ENCODE measurements around the gene ATXN10. TPM values are rescaled to one million over a fixed set of nuclear protein-coding genes. Genes with fewer than 3 reads are reported as not detected.
"Not testable (repeated sequence)": the region's sequence is repeated elsewhere in the genome, so short reads cannot be mapped to it uniquely, and the experiment has no call there.

Gene ATXN10
- total RNA-seq, 4 donors from 2014 or later: 79.0 to 152 (median 88.3) TPM

DNA sequence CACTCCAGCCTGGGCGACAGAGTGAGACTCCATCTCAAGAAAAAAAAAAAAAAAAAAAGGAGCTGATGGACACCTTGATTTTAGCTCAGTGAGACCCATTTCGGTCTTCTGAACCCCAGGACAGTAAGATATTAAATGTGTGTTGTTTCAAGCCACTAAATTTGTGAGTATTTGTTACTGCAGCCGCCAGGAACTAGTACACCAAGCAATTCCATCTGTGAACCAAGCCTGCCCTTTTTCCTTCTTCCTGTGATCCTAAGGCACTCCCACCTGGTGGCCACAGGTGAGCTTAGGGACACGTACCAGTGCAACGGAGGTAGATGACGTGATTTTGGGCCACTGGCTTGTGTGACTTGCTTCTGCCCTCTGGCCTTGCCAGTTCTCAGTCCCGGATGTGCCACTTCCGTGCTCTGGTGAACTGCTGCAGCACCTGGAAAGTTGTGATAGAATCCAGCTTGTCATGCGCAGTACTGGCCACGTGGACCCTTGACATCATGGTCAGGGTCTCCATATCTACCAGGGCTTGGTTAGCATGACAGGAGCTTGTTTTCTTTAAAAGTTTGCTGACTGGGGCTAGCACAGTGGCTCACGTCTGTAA, 19.6 kb upstream of the ATXN10 start:
- H3K4me1 ChIP-seq: no peaks in the 10 kb centered on the region
- H3K9me3 ChIP-seq: no peaks in the 10 kb centered on the region
- intact Hi-C loops (cut with DNase I): no loop called here
- H3K36me3 ChIP-seq: no peaks in the 10 kb centered on the region
- 81 to 93% methylated on average over 3 to 10 of the region's 11 CpGs for WGBS, 2 donors
- H3K27ac ChIP-seq: no peak overlapping the region
- no peak overlapping the region for H3K4me3 ChIP-seq
- TF ChIP-seq POLR2A (IDR thresholded peaks at IDR 0.05) (no peak), CTCF (IDR thresholded peaks at IDR 0.05) (no peak)
- DNase-seq: no peak
- peaks cover 0 to 11% (median 0%) of the 10 kb centered on the region in 4 donors for H3K27me3 ChIP-seq

- no peak for DNase-seq
- Histone ChIP-seq H3K27ac (no peak overlapping the region), H3K9me3 (no peaks in the 10 kb centered on the region), H3K4me1 (no peaks in the 10 kb centered on the region), H3K36me3 (no peaks in the 10 kb centered on the region), H3K27me3 (peaks cover 0 to 6% (median 0%) of the 10 kb centered on the region in 4 donors), H3K4me3 (no peak overlapping the region)
- TF ChIP-seq CTCF (IDR thresholded peaks at IDR 0.05) (no peak), POLR2A (IDR thresholded peaks at IDR 0.05) (no peak)
- intact Hi-C loops (cut with DNase I): no loop called here
- 97 to 98% methylated on average over 2 of the region's 2 CpGs for WGBS, 2 donors
Observed at GRCh38 chr22:45656577-45656976, 15.1 kb upstream of the ATXN10 start.

DNA sequence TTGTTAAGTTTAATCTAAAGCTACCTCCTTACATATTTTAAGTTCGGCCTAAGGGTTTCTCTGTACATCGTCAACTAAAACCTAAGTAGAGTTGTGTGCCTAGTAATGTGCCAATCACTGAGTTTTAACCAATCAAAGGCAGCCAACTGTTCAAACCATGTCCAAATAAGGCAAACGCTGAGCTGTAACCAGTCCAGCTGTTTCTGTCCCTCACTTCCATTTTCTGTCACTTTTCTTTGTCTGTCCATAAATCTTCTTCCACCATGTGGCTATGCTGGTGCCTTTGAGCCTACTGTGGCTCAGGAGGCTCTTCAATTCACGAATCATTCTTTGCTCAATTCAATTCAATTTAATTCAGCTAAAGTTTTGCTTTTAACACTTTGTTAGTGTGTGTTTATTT, 13.9 kb upstream of the ATXN10 start:
- H3K4me1 ChIP-seq: no peaks in the 10 kb centered on the region
- no peaks in the 10 kb centered on the region for H3K27me3 ChIP-seq
- TF ChIP-seq POLR2A (IDR thresholded peaks at IDR 0.05) (no peak), CTCF (IDR thresholded peaks at IDR 0.05) (no peak)
- H3K9me3 ChIP-seq: no peaks in the 10 kb centered on the region
- no peak overlapping the region for H3K27ac ChIP-seq
- no peak for DNase-seq
- intact Hi-C loops (cut with DNase I): no loop called here
- 74 to 75% methylated on average over 4 of the region's 4 CpGs for WGBS, 2 donors
- H3K4me3 ChIP-seq: no peak overlapping the region
- H3K36me3 ChIP-seq: no peaks in the 10 kb centered on the region

GRCh38 chr22:45664136-45664646, 7.4 kb upstream of the ATXN10 start:
- Histone ChIP-seq H3K36me3 (no peaks in the 10 kb centered on the region), H3K4me1 (no peaks in the 10 kb centered on the region), H3K27ac (no peak overlapping the region), H3K27me3 (no peaks in the 10 kb centered on the region), H3K4me3 (no peak overlapping the region), H3K9me3 (peaks cover 0 to 4% (median 0%) of the 10 kb centered on the region in 3 donors)
- TF ChIP-seq CTCF (IDR thresholded peaks at IDR 0.05) (no peak), POLR2A (IDR thresholded peaks at IDR 0.05) (no peak)
- intact Hi-C loops (cut with DNase I): no loop called here
- no peak for DNase-seq
- WGBS, 2 donors: 41 to 46% methylated on average over 1 of the region's 1 CpG

DNA sequence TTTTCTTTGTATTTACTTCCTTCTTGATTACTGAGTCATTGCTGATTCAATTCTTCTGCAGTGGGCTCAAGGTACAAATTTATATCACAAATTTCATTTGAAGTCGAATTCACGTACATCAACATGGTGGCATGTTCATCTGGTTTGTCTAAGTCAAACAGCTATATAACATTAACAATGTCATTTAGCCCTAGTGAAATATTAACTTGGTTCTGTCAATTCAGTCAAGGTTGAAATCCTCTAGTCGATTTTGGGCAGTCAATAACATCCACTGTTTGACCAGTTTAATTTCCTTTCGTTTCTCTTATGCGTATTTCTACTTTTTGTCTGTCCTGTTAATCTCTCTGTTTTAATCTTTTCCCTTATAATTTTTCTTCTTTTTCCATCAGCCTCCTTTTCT, 4.1 kb upstream of the ATXN10 start:
- peaks cover 5 to 14% (median 9%) of the 10 kb centered on the region in 3 donors for H3K4me1 ChIP-seq
- H3K9me3 ChIP-seq: peaks cover 0 to 4% (median 0%) of the 10 kb centered on the region in 3 donors
- H3K4me3 ChIP-seq: no peak overlapping the region
- intact Hi-C loops (cut with DNase I): no loop called here
- TF ChIP-seq POLR2A (IDR thresholded peaks at IDR 0.05) (no peak), CTCF (IDR thresholded peaks at IDR 0.05) (no peak)
- 77 to 85% methylated on average over 5 of the region's 5 CpGs for WGBS, 2 donors
- H3K27me3 ChIP-seq: no peaks in the 10 kb centered on the region
- no peak overlapping the region for H3K27ac ChIP-seq
- no peaks in the 10 kb centered on the region for H3K36me3 ChIP-seq
- no peak for DNase-seq

DNA sequence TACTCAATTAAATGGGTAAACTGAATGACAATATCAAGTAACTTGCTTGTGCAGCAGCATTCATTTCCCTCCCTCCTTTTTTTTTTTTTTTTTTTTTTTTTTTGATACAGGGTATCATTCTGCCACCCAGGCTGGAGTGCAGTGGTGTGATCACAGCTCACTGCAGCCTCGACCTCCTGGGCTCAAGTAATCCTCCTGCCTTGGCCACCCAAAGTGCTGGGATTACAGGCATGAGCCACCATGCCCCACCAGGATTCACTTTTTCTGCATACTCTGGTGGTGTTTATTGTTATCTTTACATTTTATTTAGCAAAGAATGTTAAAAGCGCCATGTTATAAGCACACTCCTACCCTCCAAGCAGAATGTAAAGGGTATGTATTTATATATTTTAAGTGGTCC, 1.3 kb upstream of the ATXN10 start:
- H3K27ac ChIP-seq; intact Hi-C loops (cut with DNase I): not testable (repeated sequence)
- H3K4me1 ChIP-seq: peaks cover 18 to 34% (median 19%) of the 10 kb centered on the region in 3 donors

More for the DNA sequence above, 1.3 kb upstream of the ATXN10 start:
- not testable (repeated sequence) for H3K4me3 ChIP-seq, H3K27me3 ChIP-seq, DNase-seq, H3K36me3 ChIP-seq, H3K9me3 ChIP-seq
- 66 to 67% methylated on average over 2 of the region's 2 CpGs for WGBS, 2 donors

Measured in esophagus squamous epithelium (tissue), 5 donors.